Transverse colon (tissue), 4 donors: Measurements from ENCODE around the gene GSG1. TPM values are rescaled to one million over a fixed set of nuclear protein-coding genes. Genes with fewer than 3 reads are reported as not detected.

Experiments
- DNase-seq: peaks from one replicate; pipeline ENCODE4 v3.0.0-alpha.2; 2019
- H3K27ac ChIP-seq, 4 donors: fragments of 200-600 bp; sonication (generic); 2 replicates each; pipeline ENCODE4 v1.5.1; 2016 to 2018; ENCODE audit warnings: inconsistent platforms in 4 of 4
- H3K27me3 ChIP-seq: fragments of 200-600 bp; sonication (generic); 2 replicates; pipeline ENCODE4 v1.5.1; 2017; ENCODE audit warnings: inconsistent platforms
- H3K36me3 ChIP-seq, 4 donors: fragments of 200-600 bp; sonication (generic); 2 replicates each; pipeline ENCODE4 v1.5.1; 2017 to 2019; ENCODE audit warnings: inconsistent platforms in 4 of 4
- H3K4me1 ChIP-seq, 4 donors: fragments of 200-600 bp; sonication (generic); 2 replicates each; pipeline ENCODE4 v1.5.1; 2017 to 2020; ENCODE audit warnings: inconsistent platforms in 4 of 4
- H3K4me3 ChIP-seq, 4 donors: fragments of 200-600 bp; sonication (generic); 1 replicate in 1 of 4; 2 replicates in 3 of 4; pipeline versions ENCODE4 v1.5.1 to v1.6.1; 2017 to 2019; ENCODE audit warnings: inconsistent platforms in 4 of 4
- H3K9me3 ChIP-seq, 2 donors: fragments of 200-600 bp; sonication (generic); 2 replicates each; pipeline ENCODE4 v1.5.1; 2017 to 2019; ENCODE audit warnings: inconsistent platforms in 2 of 2
- EP300 ChIP-seq: sonication (generic); formaldehyde crosslinking; IDR thresholded peaks from one replicate; pipeline ENCODE4 v1.6.1; 2017; ENCODE audit warnings: antibody characterized with exemption, low read depth
- POLR2A ChIP-seq: fragments of 450-650 bp; IDR thresholded peaks from one replicate; pipeline ENCODE4 v1.6.1; 2016; ENCODE audit warnings: antibody characterized with exemption, mild to moderate bottlenecking, moderate library complexity
- POLR2AphosphoS5 ChIP-seq, 3 donors: sonication (generic); formaldehyde crosslinking; IDR thresholded peaks; one replicate each; pipeline ENCODE4 v1.6.1; 2016; ENCODE audit warnings: antibody characterized with exemption in 3 of 3
- WGBS, 2 donors: methylation state at CpG; one replicate each; pipeline ENCODE4 v1.1.5; 2018; ENCODE audit warnings: low coverage in 1 of 2; 5-methylcytosine and 5-hydroxymethylcytosine counted together
- in situ Hi-C, 4 donors: fragments of 200-750 bp; cut with MboI; loops; one replicate each; pipeline versions ENCODE4 v1.15.0 to v1.15.1; 2017; ENCODE audit warnings: low sequenced_read_pairs in 3 of 4, low pct_ligation_motif_present in 1 of 4, low pct_unique_long_range_greater_than_20kb in 1 of 4
- intact Hi-C: fragments of 100-400 bp; cut with DNase I; formaldehyde crosslinking; loops from one replicate; pipeline ENCODE4 v1.15.1; 2023; ENCODE audit warnings: low total_unique reads
- total RNA-seq, 4 donors: library from RNA; depleted of rRNA; stranded (reverse); fragments of >200 nt; gene quantifications; one replicate each; pipeline ENCODE4 v1.1.0, GENCODE V29; 2016
- TF ChIP-seq, protein P1 (sequence below), 5 experiments: fragments of 200-600 bp in 3 of 5; fragments of 450-650 bp in 2 of 5; sonication (generic) in 3 of 5; IDR thresholded peaks; 1 replicate in 2 of 5; 2 replicates in 3 of 5; pipeline ENCODE4 v1.5.1; 2016 to 2017; ENCODE audit warnings: antibody characterized with exemption in 5 of 5, inconsistent platforms in 3 of 5, mild to moderate bottlenecking in 2 of 5, moderate library complexity in 1 of 5

GSG1 gene
- total RNA-seq, 4 donors from 2014 or later: not detected

DNA sequence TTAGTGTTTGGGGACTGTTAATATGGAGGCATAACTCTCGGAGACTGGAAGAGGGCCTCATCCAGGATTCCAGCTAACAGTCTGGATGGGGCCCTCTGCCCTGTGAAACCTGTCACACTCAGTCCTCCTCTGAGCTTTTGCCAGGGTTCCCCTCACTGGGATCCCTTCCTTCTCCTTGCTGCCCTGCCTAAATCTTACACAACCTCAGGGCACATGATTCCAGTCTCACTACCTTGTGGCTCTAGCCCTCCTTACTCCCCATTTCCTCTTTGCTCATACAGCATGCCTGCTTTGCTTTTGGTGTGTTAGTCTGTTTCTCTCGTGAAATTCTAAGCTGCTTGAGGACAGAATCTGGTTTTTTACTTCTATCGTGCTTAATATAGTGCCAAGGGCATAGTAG lies 942 bp upstream of the GSG1 start:
- DNase-seq: no peak
- Histone ChIP-seq H3K27ac (no peak overlapping the region), H3K4me1 (peaks cover 4 to 31% (median 26%) of the 10 kb centered on the region in 4 donors), H3K27me3 (no peaks in the 10 kb centered on the region), H3K4me3 (no peak overlapping the region), H3K9me3 (no peaks in the 10 kb centered on the region), H3K36me3 (no peaks in the 10 kb centered on the region)
- 86 to 93% methylated on average over 2 to 3 of the region's 3 CpGs for WGBS, 2 donors
- in situ Hi-C loops (loop anchor here in 1 of 4 donors (10.0 kb wide), 1 partner anchor 100 kb away; no protein-coding TSS in a partner anchor), intact Hi-C loops (loop anchor here (5.0 kb wide), 2 partner anchors 93 to 108 kb away; partner anchors contain the start of gene EMP1)
- TF ChIP-seq POLR2A (no peak), EP300 (no peak)

DNA sequence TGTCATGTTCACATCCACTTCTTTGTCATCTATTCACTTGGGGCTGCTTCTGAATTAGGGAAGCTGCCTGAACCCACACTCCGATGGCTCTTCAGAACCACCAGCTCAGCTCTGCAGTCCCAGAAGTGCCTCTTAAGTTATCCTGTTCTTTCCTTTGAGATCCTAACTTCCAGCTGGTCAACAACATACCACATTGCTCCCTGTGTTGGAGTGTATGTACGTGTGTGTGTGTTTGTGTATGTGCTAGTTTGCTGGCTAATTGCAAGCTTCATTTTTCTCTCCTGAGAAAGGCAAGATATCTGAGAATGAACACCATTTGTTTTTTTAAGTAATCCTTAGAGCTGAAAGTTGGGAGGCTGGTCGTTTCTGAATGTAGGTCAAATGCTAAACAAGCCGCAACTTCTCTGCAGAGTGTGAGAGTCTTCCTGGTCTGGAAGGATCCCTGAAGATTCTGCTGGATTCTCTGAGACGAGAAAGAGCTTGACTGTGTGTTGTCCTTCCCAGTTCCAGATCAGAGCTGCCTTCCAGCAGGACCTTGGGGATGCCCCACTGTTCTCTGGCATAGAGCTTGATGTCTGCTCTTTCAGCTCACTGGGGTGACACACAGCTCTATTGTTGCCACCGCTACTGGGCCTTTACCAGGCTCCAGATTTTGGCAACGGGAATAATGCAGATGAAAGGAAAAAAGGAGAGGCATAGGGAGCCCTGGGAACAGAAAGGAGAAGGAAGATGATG lies 839 bp downstream of the GSG1 start:
- Histone ChIP-seq H3K27ac (peak overlapping the region; percentile 83 to 94 (median 88)), H3K9me3 (no peaks in the 10 kb centered on the region), H3K4me1 (peaks cover 10 to 47% (median 37%) of the 10 kb centered on the region in 4 donors), H3K36me3 (no peaks in the 10 kb centered on the region), H3K4me3 (no peak overlapping the region), H3K27me3 (no peaks in the 10 kb centered on the region)
- TF ChIP-seq EP300 (no peak), POLR2A (no peak), POLR2AphosphoS5 (IDR thresholded peaks at IDR 0.05) (no peak)
- intact Hi-C loops (loop anchor here (5.0 kb wide), 2 partner anchors 95 to 110 kb away; partner anchors contain the start of gene EMP1), in situ Hi-C loops (loop anchor here in 1 of 4 donors (10.0 kb wide), 1 partner anchor 102 kb away; no protein-coding TSS in a partner anchor)
- DNase-seq: no peak
- WGBS, 2 donors: 68 to 85% methylated on average over 2 to 7 of the region's 7 CpGs

DNA sequence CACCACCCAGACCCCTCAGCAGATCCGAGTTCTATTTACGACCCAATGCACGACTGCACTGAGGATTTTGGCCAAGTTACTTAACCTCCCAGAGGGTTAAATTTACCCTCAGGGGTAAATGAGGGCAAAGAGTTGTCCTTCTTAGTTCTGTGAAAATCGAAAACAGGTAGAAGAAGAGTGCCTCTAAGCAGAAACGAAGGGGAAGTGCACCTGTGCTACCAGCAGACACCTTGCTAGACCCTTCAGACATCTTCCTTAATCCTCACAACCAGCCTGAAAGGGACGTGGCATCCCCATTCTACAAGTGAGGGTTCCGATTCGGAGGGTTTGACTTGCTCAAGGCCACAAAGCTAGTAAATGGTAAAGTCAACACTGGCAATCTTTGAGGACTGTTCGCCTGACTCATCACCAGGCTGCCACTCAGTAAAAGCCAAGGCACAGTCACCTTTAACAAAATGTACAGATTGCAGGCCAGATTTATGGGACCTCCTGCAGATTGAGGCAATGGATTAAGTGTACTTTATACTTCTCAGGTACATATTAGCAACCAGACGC lies 1.6 kb downstream of the GSG1 start:
- 38 to 60% methylated on average over 1 to 10 of the region's 10 CpGs for WGBS, 2 donors
- in situ Hi-C loops (loop anchor here in 1 of 4 donors (10.0 kb wide), 1 partner anchor 103 kb away; no protein-coding TSS in a partner anchor), intact Hi-C loops (loop anchor here (5.0 kb wide), 2 partner anchors 95 to 110 kb away; partner anchors contain the start of gene EMP1)
- peaks cover 10 to 54% (median 41%) of the 10 kb centered on the region in 4 donors for H3K4me1 ChIP-seq
- DNase-seq: peak; percentile 39
- no peaks in the 10 kb centered on the region for H3K36me3 ChIP-seq
- H3K27me3 ChIP-seq: no peaks in the 10 kb centered on the region
- H3K27ac ChIP-seq: peak overlapping the region; percentile 83 to 94 (median 88)
- TF ChIP-seq, protein P1, sequence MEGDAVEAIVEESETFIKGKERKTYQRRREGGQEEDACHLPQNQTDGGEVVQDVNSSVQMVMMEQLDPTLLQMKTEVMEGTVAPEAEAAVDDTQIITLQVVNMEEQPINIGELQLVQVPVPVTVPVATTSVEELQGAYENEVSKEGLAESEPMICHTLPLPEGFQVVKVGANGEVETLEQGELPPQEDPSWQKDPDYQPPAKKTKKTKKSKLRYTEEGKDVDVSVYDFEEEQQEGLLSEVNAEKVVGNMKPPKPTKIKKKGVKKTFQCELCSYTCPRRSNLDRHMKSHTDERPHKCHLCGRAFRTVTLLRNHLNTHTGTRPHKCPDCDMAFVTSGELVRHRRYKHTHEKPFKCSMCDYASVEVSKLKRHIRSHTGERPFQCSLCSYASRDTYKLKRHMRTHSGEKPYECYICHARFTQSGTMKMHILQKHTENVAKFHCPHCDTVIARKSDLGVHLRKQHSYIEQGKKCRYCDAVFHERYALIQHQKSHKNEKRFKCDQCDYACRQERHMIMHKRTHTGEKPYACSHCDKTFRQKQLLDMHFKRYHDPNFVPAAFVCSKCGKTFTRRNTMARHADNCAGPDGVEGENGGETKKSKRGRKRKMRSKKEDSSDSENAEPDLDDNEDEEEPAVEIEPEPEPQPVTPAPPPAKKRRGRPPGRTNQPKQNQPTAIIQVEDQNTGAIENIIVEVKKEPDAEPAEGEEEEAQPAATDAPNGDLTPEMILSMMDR (IDR thresholded peaks at IDR 0.05): no peak
- TF ChIP-seq POLR2A: no peak
- TF ChIP-seq EP300: no peak
- TF ChIP-seq POLR2AphosphoS5 (IDR thresholded peaks at IDR 0.05): peak in 1 of 3 donors; percentile 47
- H3K9me3 ChIP-seq: no peaks in the 10 kb centered on the region
- peak overlapping the region in 3 of 4 donors; percentile 43 to 74 (median 48) for H3K4me3 ChIP-seq

DNA sequence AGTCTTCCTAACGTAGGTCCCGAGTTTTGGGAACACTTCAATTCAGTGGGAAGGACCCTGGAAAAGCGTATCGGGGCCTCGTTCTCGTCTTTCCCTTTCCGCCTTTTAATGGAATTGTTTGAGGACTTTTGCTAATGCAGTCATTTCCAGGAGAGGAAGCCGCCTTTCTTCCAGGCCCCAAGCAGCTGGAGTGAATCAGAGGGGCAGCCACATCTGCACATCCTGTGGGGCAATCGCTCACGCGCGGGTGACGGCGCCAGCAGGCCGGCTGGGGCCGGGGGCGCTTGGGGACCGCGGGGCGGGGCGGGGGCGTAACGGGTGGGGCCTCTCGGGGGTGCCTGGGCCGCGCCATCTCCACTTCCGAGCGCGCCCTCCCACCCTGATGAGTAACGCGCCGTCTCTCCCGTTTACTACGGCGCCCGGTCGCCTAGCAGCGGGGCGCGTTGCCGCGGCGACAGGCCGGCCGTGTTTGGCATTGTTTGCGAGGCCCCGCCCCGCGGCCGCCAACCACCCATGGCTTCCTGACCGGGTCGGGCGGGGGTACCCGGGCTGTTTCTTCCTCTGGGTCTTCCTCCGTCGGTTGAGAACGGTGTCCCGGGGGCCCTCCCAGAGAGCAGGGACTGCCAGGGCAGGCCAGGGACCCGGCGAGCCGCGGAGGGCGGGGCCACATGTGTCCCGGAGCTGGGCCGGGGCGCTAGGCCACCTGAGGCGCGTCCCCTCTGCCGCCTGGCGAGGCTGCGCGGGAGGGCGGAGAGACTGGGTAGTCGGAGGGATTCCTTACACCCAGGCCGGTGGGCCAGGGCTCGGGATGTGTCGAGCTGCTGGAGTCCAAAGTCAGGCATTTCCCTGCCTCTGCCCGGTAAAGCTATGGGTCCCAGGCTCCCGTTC lies 2.3 kb downstream of the GSG1 start:
- in situ Hi-C loops (loop anchor here in 1 of 4 donors (10.0 kb wide), 1 partner anchor 104 kb away; no protein-coding TSS in a partner anchor), intact Hi-C loops (loop anchor here (5.0 kb wide), 2 partner anchors 96 to 111 kb away; partner anchors contain the start of gene EMP1)
- peaks cover 10 to 55% (median 41%) of the 10 kb centered on the region in 4 donors for H3K4me1 ChIP-seq
- peak overlapping the region; percentile 83 to 94 (median 88) for H3K27ac ChIP-seq
- H3K27me3 ChIP-seq: no peaks in the 10 kb centered on the region
- H3K36me3 ChIP-seq: no peaks in the 10 kb centered on the region
- H3K9me3 ChIP-seq: no peaks in the 10 kb centered on the region
- TF ChIP-seq POLR2A (peak; percentile 55), POLR2AphosphoS5 (IDR thresholded peaks at IDR 0.05) (peak; percentile 58 to 80 (median 63)), EP300 (peak; percentile 80)
- TF ChIP-seq, protein P1 (IDR thresholded peaks at IDR 0.05): peak in 1 of 5 experiments; percentile 10
- WGBS, 2 donors: 4 to 16% methylated on average over 7 to 36 of the region's 79 CpGs
- peak overlapping the region; percentile 43 to 74 (median 53) for H3K4me3 ChIP-seq
- DNase-seq: peak; percentile 92
